HepG2 (cell line): ENCODE measurements around the gene AMIGO3. TPM values are rescaled to one million over a fixed set of nuclear protein-coding genes. Genes with fewer than 3 reads are reported as not detected.

ENCODE experiments used
- ATAC-seq: fragments of 200-7000 bp; cut with Tn5 transposase; 3 replicates; pipeline ENCODE4 v1.9.1; 2020; ENCODE audit warnings: mild to moderate bottlenecking, moderate library complexity
- BruUV-seq: library from RNA; stranded (reverse); fragments of 400-500 nt; replicated peaks from 2 replicates; lab custom pipeline; 2021; lab: Mats Ljungman, UMichigan
- CTCF ChIA-PET: fragments of 300-600 bp; formaldehyde crosslinking; extraction: SDS; loops from one replicate; lab custom pipeline; 2021; ENCODE audit warnings: low total read pairs, inconsistent platforms, low intra/inter-chr PET ratio; lab: Yijun Ruan, JAX
- POLR2A ChIA-PET: fragments of 350-600 bp; sonication (Branson Sonifier 250); formaldehyde crosslinking; loops from one replicate; lab custom pipeline; 2020; ENCODE audit warnings: antibody characterized with exemption, inconsistent platforms; lab: Yijun Ruan, JAX
- DNase-seq: peaks from one replicate; pipeline ENCODE4 v3.0.0-alpha.2; 2015; ENCODE audit warnings: low spot score
- FAIRE-seq: peaks from 3 replicates; lab custom pipeline; 2011; peaks lifted over from hg19 to GRCh38; lab: Jason Lieb, UNC
- H2AFZ ChIP-seq: one replicate; pipeline ENCODE4 v1.6.1; 2011; ENCODE audit warnings: low read length, inconsistent platforms
- H3K27ac ChIP-seq: fragments of 300-600 bp; 3 replicates; pipeline ENCODE4 v1.8.0; 2011; ENCODE audit warnings: mixed run types, mild to moderate bottlenecking, mixed read lengths, low read length, inconsistent platforms; ENCODE audit not compliant: insufficient read depth; ENCODE audit errors: extremely low read length
- H3K27me3 ChIP-seq, 2 experiments: fragments of 200-600 bp in 1 of 2; 2 replicates in 1 of 2; 3 replicates in 1 of 2; pipeline versions ENCODE4 v1.6.0 to v1.8.0; 2011; ENCODE audit warnings: low read length in 2 of 2, mild to moderate bottlenecking in 2 of 2, moderate library complexity in 2 of 2, inconsistent platforms in 1 of 2; ENCODE audit not compliant: insufficient read depth in 2 of 2, control insufficient read depth in 1 of 2
- H3K36me3 ChIP-seq, 2 experiments: fragments of 200-600 bp in 1 of 2; replicated peaks in 1 of 2; 2 replicates in 1 of 2; 3 replicates in 1 of 2; pipeline versions ENCODE4 v1.5.1 to v1.8.0; 2011; ENCODE audit warnings: low read length in 2 of 2, inconsistent platforms in 1 of 2; ENCODE audit not compliant: insufficient read depth in 2 of 2, control insufficient read depth in 1 of 2
- H3K4me1 ChIP-seq: 2 replicates; pipeline ENCODE4 v1.5.1; 2012; ENCODE audit warnings: low read length, inconsistent platforms; ENCODE audit not compliant: insufficient read depth
- H3K4me2 ChIP-seq: 2 replicates; pipeline ENCODE4 v1.6.0; 2011; ENCODE audit warnings: low read depth, low read length, inconsistent platforms
- H3K4me3 ChIP-seq, 3 experiments: fragments of 200-600 bp in 1 of 3; sonication (generic), shearing (Covaris generic) in 1 of 3; replicated peaks in 1 of 3; 2 replicates each; pipeline ENCODE4 v1.5.1; 2011 to 2016; ENCODE audit warnings: low read length in 3 of 3, inconsistent platforms in 2 of 3, low read depth in 2 of 3, mild to moderate bottlenecking in 2 of 3, control low read depth in 1 of 3, mixed read lengths in 1 of 3; ENCODE audit not compliant: insufficient read depth in 1 of 3
- H3K79me2 ChIP-seq: one replicate; pipeline ENCODE4 v1.6.1; 2011; ENCODE audit warnings: low read length, inconsistent platforms; ENCODE audit not compliant: insufficient read depth
- H3K9ac ChIP-seq: 2 replicates; pipeline ENCODE4 v1.6.0; 2011; ENCODE audit warnings: mild to moderate bottlenecking, low read depth, low read length, inconsistent platforms; ENCODE audit not compliant: insufficient read depth
- H3K9me3 ChIP-seq: 2 replicates; pipeline ENCODE4 v1.5.1; 2012; ENCODE audit warnings: mild to moderate bottlenecking, low read length
- H4K20me1 ChIP-seq: 2 replicates; pipeline ENCODE4 v1.6.0; 2011; ENCODE audit warnings: inconsistent platforms, mild to moderate bottlenecking, low read length, moderate library complexity; ENCODE audit not compliant: insufficient read depth
- AGO2 ChIP-seq: fragments of 200-400 bp; formaldehyde crosslinking; optimal IDR thresholded peaks from 2 replicates; pipeline ENCODE3; 2017; ENCODE audit warnings: mild to moderate bottlenecking, low read depth, low read length, moderate library complexity
- ATRX ChIP-seq: sonication (generic); formaldehyde crosslinking; IDR thresholded peaks from 2 replicates; pipeline ENCODE4 v1.4.0; 2020; ENCODE audit warnings: missing genetic modification reagents, borderline replicate concordance
- THAP9 ChIP-seq: sonication (generic); formaldehyde crosslinking; IDR thresholded peaks from 2 replicates; pipeline ENCODE4; 2020; ENCODE audit warnings: missing genetic modification reagents, mild to moderate bottlenecking, borderline replicate concordance
- XBP1 ChIP-seq: sonication (generic); formaldehyde crosslinking; IDR thresholded peaks from 2 replicates; pipeline ENCODE4 v1.5.0; 2020; ENCODE audit warnings: missing genetic modification reagents
- ZBTB38 ChIP-seq: sonication (generic); formaldehyde crosslinking; IDR thresholded peaks from 2 replicates; pipeline ENCODE4 v1.5.1; 2020; ENCODE audit warnings: mild to moderate bottlenecking, missing genetic modification reagents
- ZBTB49 ChIP-seq: sonication (generic); formaldehyde crosslinking; IDR thresholded peaks from 2 replicates; pipeline ENCODE4 v1.4.0; 2020; ENCODE audit warnings: missing genetic modification reagents, borderline replicate concordance
- ZNF24 ChIP-seq: fragments of 450-650 bp; IDR thresholded peaks from 2 replicates; pipeline ENCODE4 v1.6.1; 2017; ENCODE audit warnings: antibody characterized with exemption, mild to moderate bottlenecking
- WGBS: methylation state at CpG from one replicate; pipeline ENCODE4 v1.1.6; 2017; ENCODE audit warnings: low lambda C conversion rate; 5-methylcytosine and 5-hydroxymethylcytosine counted together
- in situ Hi-C: cut with HindIII; loops from 2 replicates; pipeline ENCODE4 v1.10.0; 2017; ENCODE audit warnings: low pct_unique_long_range_greater_than_20kb; ENCODE audit not compliant: extremely low pct_ligation_motif_present
- intact Hi-C: fragments of 100-400 bp; cut with micrococcal nuclease; formaldehyde crosslinking; loops from one replicate; pipeline ENCODE4 v1.10.0; 2022; ENCODE audit not compliant: unreplicated experiment
- polyA plus RNA-seq, 8 experiments: library from polyadenylated mRNA; depleted of rRNA in 3 of 8; stranded (reverse) in 7 of 8; unstranded in 1 of 8; fragments of >200 nt; fragmentation: Illumina TruSeq in 4 of 8; extraction: Trizol in 4 of 8; gene quantifications; 2 replicates each; pipeline versions ENCODE4 v1.2.1 to v1.2.3, GENCODE V29; 2011 to 2016; ENCODE audit warnings: low read depth in 4 of 8, missing spikeins in 1 of 8, mixed read lengths in 1 of 8; ENCODE audit not compliant: insufficient read depth in 1 of 8
- total RNA-seq, 5 experiments: library from RNA; depleted of rRNA; stranded (reverse); fragments of >200 nt; fragmentation: Illumina TruSeq; extraction: Trizol; gene quantifications; 2 replicates each; pipeline ENCODE4 v1.2.3, GENCODE V29; 2016; ENCODE audit warnings: low read depth in 1 of 5

AMIGO3 gene
- total and polyA plus RNA-seq, 2 of the 13 experiments (the other 11 are each of a cell fraction or from before 2014, with no cell fraction given), result 0.35 TPM; not detected in 1

DNA sequence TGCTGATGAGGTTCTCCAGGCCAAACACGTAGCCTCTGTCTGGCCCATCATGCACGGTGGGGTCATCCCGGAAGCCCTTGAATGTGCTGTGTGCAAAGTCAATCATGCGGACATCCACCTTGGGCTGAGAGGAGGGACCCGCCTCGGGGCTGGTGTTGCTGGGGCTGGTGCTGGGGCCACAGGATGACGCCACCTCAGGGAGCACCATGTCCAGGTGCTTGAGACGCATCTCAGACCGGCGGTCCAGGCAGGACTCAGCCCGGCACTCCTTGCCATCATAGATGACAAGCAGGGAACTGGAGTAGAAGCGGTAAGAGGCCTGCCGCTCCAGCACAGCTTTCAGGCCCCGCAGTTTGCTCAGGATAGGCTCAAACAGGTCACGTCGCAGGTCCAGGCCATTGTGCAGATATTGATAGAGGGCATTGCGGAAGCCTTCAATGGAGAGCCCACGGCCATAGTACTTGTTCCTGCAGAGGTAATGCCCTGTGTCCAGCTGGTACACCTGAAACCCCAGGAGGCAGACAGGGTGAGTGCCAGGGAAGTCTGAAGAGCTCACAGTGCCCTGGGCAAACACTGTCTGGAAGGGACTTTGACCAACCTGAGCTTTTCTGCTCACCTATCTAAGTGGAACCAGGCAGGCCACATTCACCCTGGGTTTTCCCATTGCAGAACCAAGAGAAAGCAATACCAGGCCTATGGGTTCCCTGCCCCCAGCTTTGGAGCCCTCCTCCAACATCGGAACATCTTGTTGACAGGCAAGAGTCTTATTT is 7.9 kb upstream of the AMIGO3 start:
- ChIA-PET CTCF (no interaction called here), POLR2A (no interaction called here)
- intact Hi-C loops, result no loop called here
- no peak for DNase-seq
- TF ChIP-seq AGO2 (peak; percentile 45), XBP1 (CRISPR knock-in tag) (no peak)
- Histone ChIP-seq H3K9ac (no peak overlapping the region), H3K9me3 (no peaks in the 10 kb centered on the region), H2AFZ (no peak overlapping the region), H3K4me3 (no peak overlapping the region), H3K36me3 (peaks cover 14 to 40% of the 10 kb centered on the region in 2 experiments), H3K27me3 (no peaks in the 10 kb centered on the region), H3K79me2 (peaks cover 12% of the 10 kb centered on the region), H3K27ac (no peak overlapping the region), H4K20me1 (no peaks in the 10 kb centered on the region), H3K4me1 (peaks cover 20% of the 10 kb centered on the region), H3K4me2 (no peak overlapping the region)
- no peak for ATAC-seq
- FAIRE-seq, result no peak
- no TSS peak for BruUV-seq
- 98% methylated on average over 8 of the region's 19 CpGs for WGBS
- in situ Hi-C loops, result no loop called here

- no peaks in the 10 kb centered on the region for H3K9me3 ChIP-seq
- no peaks in the 10 kb centered on the region for H4K20me1 ChIP-seq
- BruUV-seq, result no TSS peak
- FAIRE-seq, result no peak
- TF ChIP-seq AGO2, result peak; percentile 39
- TF ChIP-seq ZBTB49, result no peak
- TF ChIP-seq THAP9 (CRISPR knock-in tag), result no peak
- TF ChIP-seq ZNF24, result no peak
- no peak for TF ChIP-seq ZBTB38 (CRISPR knock-in tag)
- TF ChIP-seq ATRX, result no peak
- TF ChIP-seq, all 625 proteins: peak for 1
- DNase-seq (no peak), ATAC-seq (no peak)
- H3K4me1 ChIP-seq, result peaks cover 21% of the 10 kb centered on the region
- no peaks in the 10 kb centered on the region for H3K27me3 ChIP-seq
- ChIA-PET CTCF (no interaction called here), POLR2A (no interaction called here)
- no peak overlapping the region for H2AFZ ChIP-seq
- H3K79me2 ChIP-seq, result peaks cover 13% of the 10 kb centered on the region
- no peak overlapping the region for H3K27ac ChIP-seq
- H3K4me3 ChIP-seq, result no peak overlapping the region
- no peak overlapping the region for H3K9ac ChIP-seq
- WGBS, result 92% methylated on average over 7 of the region's 11 CpGs
- no peak overlapping the region for H3K4me2 ChIP-seq
- in situ Hi-C loops, result no loop called here
- intact Hi-C loops, result loop anchor here (2.0 kb wide), 1 partner anchor 49 kb away; no protein-coding TSS in a partner anchor
- peaks cover 14 to 39% of the 10 kb centered on the region in 2 experiments for H3K36me3 ChIP-seq
Observed at GRCh38 chr3:49725906-49726681, 6.6 kb upstream of the AMIGO3 start.
